SK-N-SH treated with all-trans-retinoic acid at 6 μM for 48 hours (cell line): Measurements from ENCODE around the gene DLG2.

ENCODE experiments used
- ISL1 ChIP-seq: fragments of 250-450 bp; sonication (Bioruptor Pico); IDR thresholded peaks from 2 replicates; pipeline ENCODE4 v2.1.2; 2022; ENCODE audit warnings: mild to moderate bottlenecking, moderate library complexity
- PATZ1 ChIP-seq: fragments of 250-450 bp; sonication (Bioruptor Pico); IDR thresholded peaks from 2 replicates; pipeline ENCODE4 v1.8.0; 2020; ENCODE audit warnings: mild to moderate bottlenecking, moderate library complexity, borderline replicate concordance
- ZFP30 ChIP-seq: fragments of 450-650 bp; formaldehyde crosslinking; IDR thresholded peaks from 2 replicates; pipeline ENCODE4 v1.5.0; 2022; ENCODE audit warnings: mild to moderate bottlenecking, moderate library complexity

- TF ChIP-seq PATZ1 (no peak), ISL1 (CRISPR knock-in tag) (no peak), ZFP30 (CRISPR knock-in tag) (no peak)
Measured at GRCh38 chr11:85256433-85256832, 370.7 kb downstream of the DLG2 start.
